ENCODE results near the gene TLR8. TPM values are rescaled to one million over a fixed set of nuclear protein-coding genes. Genes with fewer than 3 reads are reported as not detected.
"Not testable (repeated sequence)": the region's sequence is repeated elsewhere in the genome, so short reads cannot be mapped to it uniquely, and the experiment has no call there.

TLR8 gene
- total and polyA plus RNA-seq, 2 of the 13 experiments (the other 11 are each of a cell fraction or from before 2014, with no cell fraction given): not detected

- ChIA-PET POLR2A (no interaction called here), CTCF (ENCODE audit: low intra/inter-chr PET ratio, low total read pairs) (no interaction called here)
- Histone ChIP-seq H3K79me2 (ENCODE audit: insufficient read depth, low read length) (no peaks in the 10 kb centered on the region), H3K27me3 (ENCODE audit: control insufficient read depth in 1 of 2, insufficient read depth in 2 of 2, low read length in 2 of 2) (no peaks in the 10 kb centered on the region), H3K36me3 (replicated peaks in 1 of 2; ENCODE audit: control insufficient read depth in 1 of 2, insufficient read depth in 2 of 2, low read length in 2 of 2) (no peaks in the 10 kb centered on the region), H3K9ac (ENCODE audit: insufficient read depth, low read depth, low read length) (no peak overlapping the region), H2AFZ (ENCODE audit: low read length) (no peak overlapping the region), H3K4me2 (ENCODE audit: low read depth, low read length) (no peak overlapping the region), H3K4me3 (replicated peaks in 1 of 3; ENCODE audit: insufficient read depth in 1 of 3, low read depth in 2 of 3, low read length in 3 of 3) (no peak overlapping the region), H3K4me1 (ENCODE audit: insufficient read depth, low read length) (no peaks in the 10 kb centered on the region), H3K27ac (ENCODE audit: extremely low read length, insufficient read depth, low read length) (no peak overlapping the region), H4K20me1 (ENCODE audit: insufficient read depth, low read length) (no peaks in the 10 kb centered on the region), H3K9me3 (ENCODE audit: low read length) (no peaks in the 10 kb centered on the region)
- no peak for TF ChIP-seq JUNB (CRISPR knock-in tag; IDR thresholded peaks at IDR 0.05; ENCODE audit: borderline replicate concordance)
- no peak for TF ChIP-seq RBFOX2 (IDR thresholded peaks at IDR 0.05; ENCODE audit: low read depth, low read length)
- no peak for TF ChIP-seq ZNF687 (CRISPR knock-in tag; IDR thresholded peaks at IDR 0.05)
- TF ChIP-seq, protein P1, sequence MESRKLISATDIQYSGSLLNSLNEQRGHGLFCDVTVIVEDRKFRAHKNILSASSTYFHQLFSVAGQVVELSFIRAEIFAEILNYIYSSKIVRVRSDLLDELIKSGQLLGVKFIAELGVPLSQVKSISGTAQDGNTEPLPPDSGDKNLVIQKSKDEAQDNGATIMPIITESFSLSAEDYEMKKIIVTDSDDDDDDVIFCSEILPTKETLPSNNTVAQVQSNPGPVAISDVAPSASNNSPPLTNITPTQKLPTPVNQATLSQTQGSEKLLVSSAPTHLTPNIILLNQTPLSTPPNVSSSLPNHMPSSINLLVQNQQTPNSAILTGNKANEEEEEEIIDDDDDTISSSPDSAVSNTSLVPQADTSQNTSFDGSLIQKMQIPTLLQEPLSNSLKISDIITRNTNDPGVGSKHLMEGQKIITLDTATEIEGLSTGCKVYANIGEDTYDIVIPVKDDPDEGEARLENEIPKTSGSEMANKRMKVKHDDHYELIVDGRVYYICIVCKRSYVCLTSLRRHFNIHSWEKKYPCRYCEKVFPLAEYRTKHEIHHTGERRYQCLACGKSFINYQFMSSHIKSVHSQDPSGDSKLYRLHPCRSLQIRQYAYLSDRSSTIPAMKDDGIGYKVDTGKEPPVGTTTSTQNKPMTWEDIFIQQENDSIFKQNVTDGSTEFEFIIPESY (CRISPR knock-in tag; IDR thresholded peaks at IDR 0.05): no peak
- no peak for TF ChIP-seq ZNF672 (CRISPR knock-in tag; IDR thresholded peaks at IDR 0.05)
- TF ChIP-seq ZBTB14 (CRISPR knock-in tag; IDR thresholded peaks at IDR 0.05): no peak
- no peak for TF ChIP-seq PHF8 (CRISPR knock-in tag; IDR thresholded peaks at IDR 0.05)
- no peak for TF ChIP-seq ZNF781 (CRISPR knock-in tag; IDR thresholded peaks at IDR 0.05; ENCODE audit: borderline replicate concordance, not compliant biosample characterization)
- no peak for TF ChIP-seq ZNF720 (CRISPR knock-in tag; IDR thresholded peaks at IDR 0.05)
- DNase-seq (ENCODE audit: low spot score) (no peak), FAIRE-seq (no peak), ATAC-seq (no peak)
- no CpG with 5 or more reads among the region's 4 CpGs for WGBS (ENCODE audit: low lambda C conversion rate)
- in situ Hi-C loops (cut with HindIII; ENCODE audit: extremely low pct_ligation_motif_present, low pct_unique_long_range_greater_than_20kb) (no loop called here), intact Hi-C loops (cut with micrococcal nuclease; ENCODE audit: unreplicated experiment) (no loop called here)
- no TSS peak for BruUV-seq (replicated peaks)
These were observed 55.7 kb downstream of the TLR8 start for GRCh38 chrX:12962041-12962504.

DNA sequence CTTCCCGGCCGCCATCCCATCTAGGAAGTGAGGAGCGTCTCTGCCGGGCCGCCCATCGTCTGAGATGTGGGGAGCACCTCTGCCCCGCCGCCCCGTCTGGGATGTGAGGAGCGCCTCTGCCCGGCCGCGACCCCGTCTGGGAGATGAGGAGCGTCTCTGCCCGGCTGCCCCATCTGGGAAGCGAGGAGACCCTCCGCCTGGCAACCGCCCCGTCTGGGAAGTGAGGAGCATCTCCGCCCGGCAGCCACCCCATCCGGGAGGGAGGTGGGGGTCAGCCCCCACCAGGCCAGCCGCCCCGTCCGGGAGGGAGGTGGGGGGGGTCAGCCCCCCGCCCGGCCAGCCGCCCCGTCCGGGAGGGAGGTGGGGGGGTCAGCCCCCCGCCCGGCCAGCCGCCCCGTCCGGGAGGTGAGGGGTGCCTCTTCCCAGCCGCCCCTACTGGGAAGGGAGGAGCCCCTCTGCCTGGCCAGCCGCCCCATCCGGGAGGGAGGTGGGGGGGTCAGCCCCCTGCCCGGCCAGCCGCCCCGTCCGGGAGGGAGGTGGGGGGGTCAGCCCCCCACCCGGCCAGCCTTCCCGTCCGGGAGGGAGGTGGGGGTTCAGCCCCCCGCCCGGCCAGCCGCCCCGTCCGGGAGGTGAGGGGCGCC lies 56.9 kb downstream of the TLR8 start:
- H3K4me1 ChIP-seq (ENCODE audit: insufficient read depth, low read length); FAIRE-seq; H3K36me3 ChIP-seq (replicated peaks in 1 of 2; ENCODE audit: control insufficient read depth in 1 of 2, insufficient read depth in 2 of 2, low read length in 2 of 2); H3K4me3 ChIP-seq (replicated peaks in 1 of 3; ENCODE audit: insufficient read depth in 1 of 3, low read depth in 2 of 3, low read length in 3 of 3); in situ Hi-C loops (cut with HindIII; ENCODE audit: extremely low pct_ligation_motif_present, low pct_unique_long_range_greater_than_20kb); H3K27ac ChIP-seq (ENCODE audit: extremely low read length, insufficient read depth, low read length); ATAC-seq; H3K27me3 ChIP-seq (ENCODE audit: control insufficient read depth in 1 of 2, insufficient read depth in 2 of 2, low read length in 2 of 2); H2AFZ ChIP-seq (ENCODE audit: low read length); intact Hi-C loops (cut with micrococcal nuclease; ENCODE audit: unreplicated experiment); CTCF ChIA-PET (ENCODE audit: low intra/inter-chr PET ratio, low total read pairs); DNase-seq (ENCODE audit: low spot score); H3K9ac ChIP-seq (ENCODE audit: insufficient read depth, low read depth, low read length); H3K79me2 ChIP-seq (ENCODE audit: insufficient read depth, low read length); BruUV-seq (replicated peaks); POLR2A ChIA-PET; H3K4me2 ChIP-seq (ENCODE audit: low read depth, low read length); H4K20me1 ChIP-seq (ENCODE audit: insufficient read depth, low read length); H3K9me3 ChIP-seq (ENCODE audit: low read length): not testable (repeated sequence)
- 80% methylated on average over 1 of the region's 52 CpGs for WGBS (ENCODE audit: low lambda C conversion rate)

Data from HepG2 (cell line).